H9 (cell line): ENCODE measurements around the gene TREML4. TPM values are rescaled to one million over a fixed set of nuclear protein-coding genes. Genes with fewer than 3 reads are reported as not detected.

Experiments
- DNase-seq: peaks from one replicate; pipeline ENCODE4 v3.0.0-alpha.2; 2017
- H2AFZ ChIP-seq: one replicate; pipeline ENCODE4 v1.6.1; 2013; ENCODE audit warnings: mild to moderate bottlenecking, low read length, control low read depth, moderate library complexity
- H2AK5ac ChIP-seq: 2 replicates; pipeline ENCODE4 v1.6.1; 2013; ENCODE audit warnings: low read length, control low read depth, mixed read lengths; ENCODE audit not compliant: insufficient read length
- H2BK120ac ChIP-seq: one replicate; pipeline ENCODE4 v1.6.1; 2013; ENCODE audit warnings: low read depth, mild to moderate bottlenecking, low read length, control low read depth, inconsistent platforms; ENCODE audit not compliant: poor library complexity, severe bottlenecking
- H2BK12ac ChIP-seq: 2 replicates; pipeline ENCODE4 v1.6.1; 2013; ENCODE audit warnings: low read length, control low read depth, mixed read lengths, low read depth; ENCODE audit not compliant: insufficient read length
- H2BK15ac ChIP-seq: 2 replicates; pipeline ENCODE4 v1.6.1; 2013; ENCODE audit warnings: low read depth, low read length, control low read depth
- H2BK20ac ChIP-seq: one replicate; pipeline ENCODE4 v1.6.1; 2013; ENCODE audit warnings: low read depth, mild to moderate bottlenecking, low read length, control low read depth, inconsistent platforms; ENCODE audit not compliant: poor library complexity, severe bottlenecking
- H2BK5ac ChIP-seq: 2 replicates; pipeline ENCODE4 v1.6.1; 2013; ENCODE audit warnings: low read length, control low read depth, mixed read lengths; ENCODE audit not compliant: insufficient read length
- H3K14ac ChIP-seq: 2 replicates; pipeline ENCODE4 v1.6.1; 2013; ENCODE audit warnings: low read length, control low read depth; ENCODE audit not compliant: insufficient read depth
- H3K18ac ChIP-seq: 2 replicates; pipeline ENCODE4 v1.6.1; 2013; ENCODE audit warnings: low read depth, mild to moderate bottlenecking, mixed read lengths, low read length, control low read depth; ENCODE audit not compliant: insufficient read length
- H3K23ac ChIP-seq: 2 replicates; pipeline ENCODE4 v1.6.1; 2013; ENCODE audit warnings: low read length, control low read depth, mixed read lengths, low read depth; ENCODE audit not compliant: insufficient read length
- H3K23me2 ChIP-seq: 2 replicates; pipeline ENCODE4 v1.6.1; 2013; ENCODE audit warnings: low read depth, mild to moderate bottlenecking, mixed read lengths, low read length, control low read depth; ENCODE audit not compliant: insufficient read length, poor library complexity, severe bottlenecking
- H3K27ac ChIP-seq: 2 replicates; pipeline ENCODE4 v1.5.1; 2013; ENCODE audit warnings: low read length, control low read depth, mixed read lengths, low read depth; ENCODE audit not compliant: insufficient read length
- H3K27me3 ChIP-seq: 2 replicates; pipeline ENCODE4 v1.6.1; 2013; ENCODE audit warnings: low read length, control low read depth, inconsistent platforms; ENCODE audit not compliant: insufficient read depth
- H3K4ac ChIP-seq: 2 replicates; pipeline ENCODE4 v1.6.1; 2013; ENCODE audit warnings: low read depth, mild to moderate bottlenecking, control low read depth, inconsistent platforms, low read length, moderate library complexity
- H3K4me1 ChIP-seq: 2 replicates; pipeline ENCODE4 v1.6.1; 2013; ENCODE audit warnings: low read length, control low read depth, inconsistent platforms; ENCODE audit not compliant: insufficient read depth
- H3K4me2 ChIP-seq: 2 replicates; pipeline ENCODE4 v1.6.1; 2013; ENCODE audit warnings: low read length, control low read depth, mixed read lengths; ENCODE audit not compliant: insufficient read length, insufficient read depth
- H3K56ac ChIP-seq: 2 replicates; pipeline ENCODE4 v1.6.1; 2013; ENCODE audit warnings: low read depth, mild to moderate bottlenecking, mixed read lengths, low read length, control low read depth; ENCODE audit not compliant: insufficient read length
- H3K79me1 ChIP-seq: 2 replicates; pipeline ENCODE4 v1.6.1; 2013; ENCODE audit warnings: low read depth, mild to moderate bottlenecking, moderate library complexity, low read length, control low read depth, inconsistent platforms; ENCODE audit not compliant: insufficient read depth, poor library complexity, severe bottlenecking
- H3K79me2 ChIP-seq: 2 replicates; pipeline ENCODE4 v1.6.1; 2013; ENCODE audit warnings: low read length, control low read depth, inconsistent platforms; ENCODE audit not compliant: insufficient read depth
- H3K9ac ChIP-seq: 2 replicates; pipeline ENCODE4 v1.6.1; 2013; ENCODE audit warnings: low read length, control low read depth, mixed read lengths; ENCODE audit not compliant: insufficient read length; ENCODE audit errors: extremely low read depth
- H3K9me3 ChIP-seq: one replicate; pipeline ENCODE4 v1.6.1; 2013; ENCODE audit warnings: low read depth, low read length, inconsistent platforms; ENCODE audit not compliant: control insufficient read depth
- H3T11ph ChIP-seq: one replicate; pipeline ENCODE4 v1.6.1; 2013; ENCODE audit warnings: mild to moderate bottlenecking, low read length, control low read depth, inconsistent platforms
- H4K20me1 ChIP-seq: one replicate; pipeline ENCODE4 v1.6.1; 2013; ENCODE audit not compliant: control insufficient read depth, insufficient read length, insufficient read depth
- H4K5ac ChIP-seq: 2 replicates; pipeline ENCODE4 v1.6.1; 2013; ENCODE audit warnings: low read depth, mild to moderate bottlenecking, mixed read lengths, low read length, control low read depth; ENCODE audit not compliant: insufficient read length
- H4K8ac ChIP-seq: replicated peaks from 2 replicates; pipeline ENCODE4 v1.6.1; 2013; ENCODE audit warnings: low read length, control low read depth, mixed read lengths, low read depth; ENCODE audit not compliant: insufficient read length
- H4K91ac ChIP-seq: 2 replicates; pipeline ENCODE4 v1.6.1; 2013; ENCODE audit warnings: low read depth, mild to moderate bottlenecking, moderate library complexity, mixed read lengths, low read length, control low read depth; ENCODE audit not compliant: insufficient read length
- H3K27ac Mint-ChIP-seq, 3 experiments: 2 replicates in 2 of 3; 3 replicates in 1 of 3; pipeline ENCODE4 v1.8.0; 2020 to 2021; ENCODE audit warnings: mixed read lengths in 3 of 3, mild to moderate bottlenecking in 1 of 3, moderate library complexity in 1 of 3
- H3K27me3 Mint-ChIP-seq: 2 replicates; pipeline ENCODE4 v1.8.0; 2021; ENCODE audit warnings: low read depth, mild to moderate bottlenecking, moderate library complexity, mixed read lengths
- H3K36me3 Mint-ChIP-seq, 3 experiments: 2 replicates in 2 of 3; 3 replicates in 1 of 3; pipeline ENCODE4 v1.8.0; 2020 to 2021; ENCODE audit warnings: low read depth in 3 of 3, mixed read lengths in 3 of 3; ENCODE audit not compliant: insufficient read depth in 1 of 3
- H3K4me1 Mint-ChIP-seq, 2 experiments: 2 replicates each; pipeline ENCODE4 v1.8.0; 2020; ENCODE audit warnings: mixed read lengths in 2 of 2
- H3K4me3 Mint-ChIP-seq, 2 experiments: 2 replicates in 1 of 2; 3 replicates in 1 of 2; pipeline ENCODE4 v1.8.0; 2020 to 2021; ENCODE audit warnings: mild to moderate bottlenecking in 2 of 2, mixed read lengths in 2 of 2, moderate library complexity in 1 of 2
- H3K9me3 Mint-ChIP-seq, 2 experiments: 2 replicates in 1 of 2; 3 replicates in 1 of 2; pipeline ENCODE4 v1.8.0; 2020; ENCODE audit warnings: mild to moderate bottlenecking in 2 of 2, mixed read lengths in 2 of 2, moderate library complexity in 1 of 2
- CTCF ChIP-seq: fragments of 200-600 bp; sonication (generic); conservative IDR thresholded peaks from 3 replicates; pipeline ENCODE4 v1.8.0; 2021; ENCODE audit warnings: antibody characterized with exemption, mild to moderate bottlenecking
- WGBS: extraction: QIAGEN DNeasy Blood & Tissue Kit; methylation state at CpG from one replicate; pipeline ENCODE4 v1.1.7; 2013; ENCODE audit warnings: missing lambda C conversion rate, low lambda C conversion rate, mixed read lengths; ENCODE audit not compliant: insufficient read length; ENCODE audit errors: extremely low coverage; 5-methylcytosine and 5-hydroxymethylcytosine counted together
- total RNA-seq: library from RNA; stranded (reverse); gene quantifications from 2 replicates; pipeline ENCODE4 v1.2.1, GENCODE V29; 2021

The TREML4 gene
- total RNA-seq, 1 experiment from 2014 or later, result not detected

GRCh38 chr6:41191569-41191968 is 36.6 kb upstream of the TREML4 start:
- Histone ChIP-seq H3K4me1 (no peaks in the 10 kb centered on the region), H3K27ac (no peak overlapping the region), H2BK5ac (no peak overlapping the region), H4K20me1 (no peaks in the 10 kb centered on the region), H2BK15ac (no peak overlapping the region), H3K18ac (no peak overlapping the region), H3K9me3 (peaks cover 10% of the 10 kb centered on the region), H3K14ac (no peak overlapping the region), H3K23me2 (no peaks in the 10 kb centered on the region), H2BK20ac (no peak overlapping the region), H2AFZ (no peak overlapping the region), H3K79me1 (no peaks in the 10 kb centered on the region), H3T11ph (no peak overlapping the region), H2BK120ac (no peak overlapping the region), H2BK12ac (no peak overlapping the region), H4K8ac (no peak overlapping the region), H4K91ac (no peak overlapping the region), H3K79me2 (no peaks in the 10 kb centered on the region), H3K4ac (no peak overlapping the region), H3K56ac (no peak overlapping the region), H4K5ac (no peak overlapping the region), H2AK5ac (no peak overlapping the region), H3K4me2 (no peak overlapping the region), H3K27me3 (no peaks in the 10 kb centered on the region), H3K9ac (no peak overlapping the region), H3K23ac (no peak overlapping the region)
- peaks cover 0 to under 1% of the 10 kb centered on the region in 2 experiments; a peak in 2 of 4 replicates for H3K4me1 Mint-ChIP-seq
- H3K27ac Mint-ChIP-seq, result no peak overlapping the region
- no CpG with 5 or more reads among the region's 6 CpGs for WGBS
- H3K27me3 Mint-ChIP-seq, result peaks cover 18% of the 10 kb centered on the region
- no peak overlapping the region for H3K4me3 Mint-ChIP-seq
- peaks cover 14 to 15% of the 10 kb centered on the region in 2 experiments for H3K9me3 Mint-ChIP-seq
- peaks cover 6 to 15% (median 11%) of the 10 kb centered on the region in 3 experiments for H3K36me3 Mint-ChIP-seq
- TF ChIP-seq CTCF, result peak; percentile 86
- DNase-seq, result peak; percentile 81
